SK-N-MC (cell line): ENCODE results near the gene CFAP45.

Experiments used
- DNase-seq: peaks from one replicate; pipeline ENCODE4 v3.0.0-alpha.2; 2011; ENCODE audit warnings: low read depth, low spot score
- H3K27ac ChIP-seq: fragments of 200-600 bp; sonication (generic); 2 replicates; pipeline ENCODE4 v1.5.1; 2016; ENCODE audit warnings: mixed run types
- H3K36me3 ChIP-seq: fragments of 200-600 bp; sonication (generic); 2 replicates; pipeline ENCODE4 v1.6.1; 2017; ENCODE audit warnings: antibody characterized with exemption, low read length, mixed read lengths; ENCODE audit not compliant: insufficient read depth
- H3K4me3 ChIP-seq: fragments of 200-600 bp; sonication (generic); 2 replicates; pipeline ENCODE4 v1.5.1; 2016
- H3K9ac ChIP-seq: fragments of 200-600 bp; sonication (generic); 2 replicates; pipeline ENCODE4 v1.8.0; 2017; ENCODE audit warnings: mixed run types, mixed read lengths; ENCODE audit not compliant: insufficient read length
- H3K9me3 ChIP-seq: fragments of 200-600 bp; sonication (generic); 2 replicates; pipeline ENCODE4 v1.6.1; 2017; ENCODE audit warnings: low read depth, mild to moderate bottlenecking, antibody characterized with exemption, low read length, moderate library complexity, mixed read lengths
- EZH2 ChIP-seq: fragments of 200-600 bp; sonication (generic); IDR thresholded peaks from one replicate; pipeline ENCODE4 v1.6.1; 2017; ENCODE audit warnings: antibody characterized with exemption
- FOXP2 ChIP-seq: optimal IDR thresholded peaks from 2 replicates; pipeline ENCODE3; 2011; ENCODE audit warnings: mild to moderate bottlenecking, moderate library complexity; ENCODE audit not compliant: insufficient read depth; ENCODE audit errors: extremely low read length, control extremely low read depth
- POLR2AphosphoS5 ChIP-seq: IDR thresholded peaks from 2 replicates; pipeline ENCODE4 v1.6.1; 2012; ENCODE audit warnings: mild to moderate bottlenecking, low read depth, low read length, borderline replicate concordance

CFAP45 gene

GRCh38 chr1:159921700-159922504, 21.9 kb upstream of the CFAP45 start:
- Histone ChIP-seq H3K27ac (no peak overlapping the region), H3K9me3 (no peaks in the 10 kb centered on the region), H3K9ac (no peak overlapping the region), H3K4me3 (no peak overlapping the region), H3K36me3 (peaks cover 9% of the 10 kb centered on the region; the same call in 1 of the 2 replicates)
- no peak for DNase-seq
- TF ChIP-seq FOXP2: no peak
- TF ChIP-seq EZH2: no peak
- TF ChIP-seq POLR2AphosphoS5: no peak

GRCh38 chr1:159921251-159921650, 21.3 kb upstream of the CFAP45 start:
- Histone ChIP-seq H3K27ac (no peak overlapping the region), H3K9me3 (no peaks in the 10 kb centered on the region), H3K36me3 (peaks cover 9% of the 10 kb centered on the region; the same call in 1 of the 2 replicates), H3K9ac (no peak overlapping the region), H3K4me3 (no peak overlapping the region)
- DNase-seq: no peak
- TF ChIP-seq POLR2AphosphoS5 (no peak), FOXP2 (no peak), EZH2 (no peak)

- no peak for DNase-seq
- no peak overlapping the region for H3K27ac ChIP-seq
- TF ChIP-seq EZH2 (no peak), FOXP2 (no peak), POLR2AphosphoS5 (no peak)
- no peak overlapping the region for H3K9ac ChIP-seq
- no peaks in the 10 kb centered on the region for H3K9me3 ChIP-seq
- no peak overlapping the region for H3K4me3 ChIP-seq
- H3K36me3 ChIP-seq: peaks cover 9% of the 10 kb centered on the region; the same call in 1 of the 2 replicates
These were observed 20.7 kb upstream of the CFAP45 start for GRCh38 chr1:159920651-159921050.

GRCh38 chr1:159920202-159920601, 20.2 kb upstream of the CFAP45 start:
- no peaks in the 10 kb centered on the region for H3K9me3 ChIP-seq
- no peak for DNase-seq
- no peak overlapping the region for H3K27ac ChIP-seq
- no peak overlapping the region for H3K9ac ChIP-seq
- TF ChIP-seq FOXP2: no peak
- TF ChIP-seq POLR2AphosphoS5: no peak
- no peak for TF ChIP-seq EZH2
- peaks cover 9% of the 10 kb centered on the region; the same call in 1 of the 2 replicates for H3K36me3 ChIP-seq
- no peak overlapping the region for H3K4me3 ChIP-seq

- H3K36me3 ChIP-seq: peaks cover 9% of the 10 kb centered on the region; the same call in 1 of the 2 replicates
- no peak overlapping the region for H3K27ac ChIP-seq
These were observed 19.4 kb upstream of the CFAP45 start for GRCh38 chr1:159919236-159919865.

GRCh38 chr1:159918352-159919200, 18.6 kb upstream of the CFAP45 start:
- Histone ChIP-seq H3K9ac (no peak overlapping the region), H3K9me3 (no peaks in the 10 kb centered on the region), H3K4me3 (no peak overlapping the region), H3K36me3 (peaks cover 9% of the 10 kb centered on the region; the same call in 1 of the 2 replicates), H3K27ac (no peak overlapping the region)
- TF ChIP-seq POLR2AphosphoS5: no peak
- no peak for TF ChIP-seq FOXP2
- TF ChIP-seq EZH2: no peak
- no peak for DNase-seq

More at GRCh38 chr1:159919236-159919865, 19.4 kb upstream of the CFAP45 start:
- TF ChIP-seq EZH2 (no peak), FOXP2 (no peak), POLR2AphosphoS5 (no peak)
- DNase-seq: no peak
- Histone ChIP-seq H3K9ac (no peak overlapping the region), H3K9me3 (no peaks in the 10 kb centered on the region), H3K4me3 (no peak overlapping the region)

- TF ChIP-seq POLR2AphosphoS5: no peak
- no peak for TF ChIP-seq FOXP2
- TF ChIP-seq EZH2: no peak
- Histone ChIP-seq H3K4me3 (no peak overlapping the region), H3K9me3 (no peaks in the 10 kb centered on the region), H3K9ac (no peak overlapping the region), H3K36me3 (peaks cover 9% of the 10 kb centered on the region; the same call in 1 of the 2 replicates), H3K27ac (no peak overlapping the region)
- DNase-seq: no peak
These were observed 17.8 kb upstream of the CFAP45 start for GRCh38 chr1:159917533-159918351.
